Measurements from ENCODE around the gene ITPR1.

DNA sequence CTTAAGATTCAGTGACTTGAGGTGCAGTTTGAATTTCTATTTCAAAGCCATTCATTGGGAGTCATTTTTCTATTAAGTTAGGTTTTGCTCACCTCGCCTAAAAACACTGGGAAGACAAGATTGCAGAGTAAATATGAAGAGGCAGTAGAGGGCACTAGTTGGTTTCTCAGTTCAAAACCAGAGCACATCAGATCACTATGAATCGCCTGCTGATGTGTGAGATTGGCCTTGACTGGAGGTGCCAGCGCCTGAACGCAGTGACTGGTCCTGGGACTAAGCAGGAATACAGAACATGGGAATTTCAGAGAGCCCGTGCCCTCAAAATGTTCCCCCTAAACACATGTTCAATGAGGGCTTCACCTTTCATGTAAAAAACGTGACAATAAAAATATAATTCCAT is 229.0 kb downstream of the ITPR1 start:
- TF ChIP-seq FOXK2 (IDR thresholded peaks at IDR 0.05) (no peak), BHLHE40 (IDR thresholded peaks at IDR 0.05; ENCODE audit: borderline replicate concordance) (no peak), NFRKB (IDR thresholded peaks at IDR 0.05) (no peak), SUZ12 (IDR thresholded peaks at IDR 0.05) (no peak), HDGF (IDR thresholded peaks at IDR 0.05; ENCODE audit: borderline replicate concordance) (no peak), SP1 (IDR thresholded peaks at IDR 0.05) (no peak), LEF1 (IDR thresholded peaks at IDR 0.05; ENCODE audit: borderline replicate concordance) (no peak), ELF4 (IDR thresholded peaks at IDR 0.05) (no peak), ZNF384 (IDR thresholded peaks at IDR 0.05) (no peak), FOXM1 (IDR thresholded peaks at IDR 0.05; ENCODE audit: borderline replicate concordance) (no peak), CTBP1 (IDR thresholded peaks at IDR 0.05; ENCODE audit: borderline replicate concordance) (no peak), L3MBTL2 (conservative IDR thresholded peaks at IDR 0.05) (no peak), ARNT (IDR thresholded peaks at IDR 0.05) (no peak)
- TF ChIP-seq, protein P1, sequence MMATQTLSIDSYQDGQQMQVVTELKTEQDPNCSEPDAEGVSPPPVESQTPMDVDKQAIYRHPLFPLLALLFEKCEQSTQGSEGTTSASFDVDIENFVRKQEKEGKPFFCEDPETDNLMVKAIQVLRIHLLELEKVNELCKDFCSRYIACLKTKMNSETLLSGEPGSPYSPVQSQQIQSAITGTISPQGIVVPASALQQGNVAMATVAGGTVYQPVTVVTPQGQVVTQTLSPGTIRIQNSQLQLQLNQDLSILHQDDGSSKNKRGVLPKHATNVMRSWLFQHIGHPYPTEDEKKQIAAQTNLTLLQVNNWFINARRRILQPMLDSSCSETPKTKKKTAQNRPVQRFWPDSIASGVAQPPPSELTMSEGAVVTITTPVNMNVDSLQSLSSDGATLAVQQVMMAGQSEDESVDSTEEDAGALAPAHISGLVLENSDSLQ (IDR thresholded peaks at IDR 0.05): no peak

Data from HEK293T (cell line).